Small intestine (tissue), 7 donors: ENCODE measurements around the gene TMED9. TPM values are rescaled to one million over a fixed set of nuclear protein-coding genes. Genes with fewer than 3 reads are reported as not detected.
"Not testable (repeated sequence)": the region's sequence is repeated elsewhere in the genome, so short reads cannot be mapped to it uniquely, and the experiment has no call there.

Experiments
- DNase-seq, 2 donors: peaks; one replicate each; pipeline versions ENCODE4 v3.0.0 to v3.0.0-alpha.2; 2013
- FAIRE-seq: peaks from 2 replicates; lab custom pipeline; 2012; peaks lifted over from hg19 to GRCh38; lab: Jason Lieb, UNC
- H3K27ac ChIP-seq, 3 donors: one replicate each; pipeline ENCODE4 v1.5.1; 2013; ENCODE audit warnings: low read length in 2 of 3, mild to moderate bottlenecking in 2 of 3, control low read depth in 1 of 3, inconsistent platforms in 1 of 3, low read depth in 1 of 3, moderate library complexity in 1 of 3
- H3K27me3 ChIP-seq, 3 donors: one replicate each; pipeline ENCODE4 v1.6.1; 2013; ENCODE audit warnings: low read length in 3 of 3, inconsistent platforms in 1 of 3; ENCODE audit not compliant: control insufficient read depth in 3 of 3, insufficient read depth in 3 of 3
- H3K36me3 ChIP-seq, 3 donors: one replicate each; pipeline ENCODE4 v1.6.1; 2013; ENCODE audit warnings: low read length in 3 of 3, inconsistent platforms in 1 of 3, low read depth in 1 of 3, mild to moderate bottlenecking in 1 of 3, moderate library complexity in 1 of 3; ENCODE audit not compliant: control insufficient read depth in 3 of 3, insufficient read depth in 2 of 3
- H3K4me1 ChIP-seq, 3 donors: one replicate each; pipeline ENCODE4 v1.6.1; 2013; ENCODE audit warnings: low read length in 2 of 3, inconsistent platforms in 1 of 3, low read depth in 1 of 3, mild to moderate bottlenecking in 1 of 3, moderate library complexity in 1 of 3; ENCODE audit not compliant: control insufficient read depth in 3 of 3, insufficient read depth in 2 of 3
- H3K4me3 ChIP-seq, 3 donors: one replicate each; pipeline ENCODE4 v1.5.1; 2013; ENCODE audit warnings: low read length in 3 of 3, control low read depth in 1 of 3, inconsistent platforms in 1 of 3, low read depth in 1 of 3, mild to moderate bottlenecking in 1 of 3, moderate library complexity in 1 of 3
- H3K9me3 ChIP-seq, 2 donors: one replicate each; pipeline ENCODE4 v1.6.1; 2013; ENCODE audit warnings: low read depth in 1 of 2, low read length in 1 of 2; ENCODE audit not compliant: control insufficient read depth in 2 of 2, insufficient read depth in 1 of 2
- WGBS, 3 donors: extraction: QIAGEN DNeasy Blood & Tissue Kit; methylation state at CpG; one replicate each; pipeline ENCODE4 v1.1.7; 2013; 5-methylcytosine and 5-hydroxymethylcytosine counted together
- polyA plus RNA-seq, 4 donors: library from polyadenylated mRNA; stranded (reverse) in 3 of 4; unstranded in 1 of 4; fragments of 200-250 nt in 3 of 4; fragments of 120-200 nt in 1 of 4; gene quantifications; one replicate each; pipeline versions ENCODE4 v1.2.1 to v1.2.3, GENCODE V29; 2013
- donor health status: healthy with polysubstance abuse.
- donor health status: control.
- donor health status: control.
- donor health status: Bipolar disorder and iron deficiency.
- donor health status: healthy.

TMED9 gene
- polyA plus RNA-seq, 4 donors, result 34.9 to 183 (median 86.3) TPM

DNA sequence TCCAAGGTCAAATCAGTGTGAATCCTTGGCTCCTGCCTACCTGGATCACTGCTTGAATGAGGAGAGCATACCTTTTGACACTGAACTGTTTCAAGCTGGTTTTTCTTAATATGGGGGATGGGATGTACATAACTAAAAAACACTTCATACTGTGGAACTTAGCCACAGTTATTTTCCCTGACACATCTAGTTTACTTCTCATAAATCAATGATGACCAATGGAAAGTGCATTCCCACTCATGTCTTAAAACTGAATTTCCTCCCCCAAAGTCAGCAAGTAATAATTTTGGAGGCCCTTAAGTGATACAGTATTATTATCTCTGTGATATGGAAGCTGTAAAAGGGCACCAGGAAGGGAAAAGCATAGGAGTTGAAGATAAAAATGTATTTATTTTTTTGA is 38.2 kb downstream of the TMED9 start:
- H3K27ac ChIP-seq, DNase-seq, H3K36me3 ChIP-seq, FAIRE-seq, H3K4me3 ChIP-seq, H3K27me3 ChIP-seq, H3K4me1 ChIP-seq, H3K9me3 ChIP-seq: not testable (repeated sequence)

- not testable (repeated sequence) for H3K4me3 ChIP-seq, H3K36me3 ChIP-seq, H3K4me1 ChIP-seq, DNase-seq, H3K9me3 ChIP-seq, FAIRE-seq, H3K27ac ChIP-seq, H3K27me3 ChIP-seq
- 95 to 99% (median 95%) methylated on average over 3 of the region's 3 CpGs for WGBS, 3 donors
Observed at GRCh38 chr5:177634912-177635311, 42.9 kb downstream of the TMED9 start.

DNA sequence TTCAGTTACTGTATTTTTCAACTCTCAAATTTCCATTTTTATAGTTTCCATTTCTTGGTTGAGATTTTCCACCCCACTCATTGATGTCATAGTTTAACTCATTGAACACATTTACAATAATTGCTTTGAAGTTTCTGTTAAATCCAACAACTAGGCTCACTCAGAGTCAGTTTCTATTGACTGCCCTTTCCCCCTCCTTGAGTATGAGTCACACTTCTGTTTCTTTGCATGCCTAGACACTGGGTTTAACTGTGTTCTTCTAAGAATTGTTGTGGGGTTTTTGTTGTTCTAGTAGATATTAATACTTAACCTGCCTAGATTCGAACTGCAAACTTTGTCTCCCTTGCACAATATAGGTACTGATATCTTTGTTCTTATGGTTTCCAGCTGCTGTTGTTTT is 53.5 kb downstream of the TMED9 start:
- not testable (repeated sequence) for FAIRE-seq, H3K4me1 ChIP-seq, H3K27ac ChIP-seq, H3K9me3 ChIP-seq, H3K36me3 ChIP-seq, H3K4me3 ChIP-seq, DNase-seq, H3K27me3 ChIP-seq
- no CpG with 5 or more reads among the region's 1 CpG for WGBS, 3 donors

Other genes starting within 250 kb of the TMED9 start
- 100 to 1,000 TPM in 2 of 4 donors, 10 to 100 TPM in 2; 73.6 to 304 (median 158) TPM for gene LMAN2, start 240.5 kb upstream of the TMED9 start, polyA plus RNA-seq
- gene RGS14, start 234.3 kb upstream of the TMED9 start, polyA plus RNA-seq, result 10 to 100 TPM; 12.8 to 31.3 (median 20.6) TPM
- gene SLC34A1, start 207.8 kb upstream of the TMED9 start, polyA plus RNA-seq, result under 1 TPM in 2 of 4 donors, not detected in 2; 0.01 to 0.07 TPM
- gene PFN3, start 191.5 kb upstream of the TMED9 start, polyA plus RNA-seq, result not detected
- gene F12, start 182.6 kb upstream of the TMED9 start, polyA plus RNA-seq, result 10 to 100 TPM in 3 of 4 donors, under 1 TPM in 1; 0.28 to 22.4 (median 18.6) TPM
- 10 to 100 TPM; 17.0 to 29.5 (median 24.4) TPM for gene GRK6, start 165.5 kb upstream of the TMED9 start, polyA plus RNA-seq
- gene PRR7, start 145.4 kb upstream of the TMED9 start, polyA plus RNA-seq, result 1 to 10 TPM in 3 of 4 donors, under 1 TPM in 1; 0.86 to 3.7 (median 2.0) TPM
- 10 to 100 TPM in 2 of 4 donors, 1 to 10 TPM in 2; 1.6 to 32.0 (median 14.2) TPM for gene DBN1, start 118.6 kb upstream of the TMED9 start, polyA plus RNA-seq
- gene PDLIM7, start 94.6 kb upstream of the TMED9 start, polyA plus RNA-seq, result 10 to 100 TPM in 2 of 4 donors, 1 to 10 TPM in 2; 3.8 to 44.4 (median 18.3) TPM
- 1 to 10 TPM; 3.1 to 6.0 (median 4.1) TPM for gene DOK3, start 82.4 kb upstream of the TMED9 start, polyA plus RNA-seq
- 10 to 100 TPM; 81.9 to 95.4 (median 87.6) TPM for gene DDX41, start 75.2 kb upstream of the TMED9 start, polyA plus RNA-seq
- gene FAM193B, start 37.6 kb upstream of the TMED9 start, polyA plus RNA-seq, result 100 to 1,000 TPM in 2 of 4 donors, 10 to 100 TPM in 2; 68.7 to 336 (median 155) TPM
- gene B4GALT7, start 7.9 kb downstream of the TMED9 start, polyA plus RNA-seq, result 10 to 100 TPM; 10.5 to 29.0 (median 22.2) TPM
- 1 to 10 TPM in 1 of 4 donors, under 1 TPM in 1, not detected in 2; 0.12 to 1.5 TPM for gene FAM153A, start 190.7 kb downstream of the TMED9 start, polyA plus RNA-seq